Mononuclear cell (primary cell): ENCODE data around the gene NTM. TPM values are rescaled to one million over a fixed set of nuclear protein-coding genes. Genes with fewer than 3 reads are reported as not detected.

ENCODE experiments used
- H3K27me3 ChIP-seq: 2 replicates; pipeline ENCODE4 v1.6.0; 2011; ENCODE audit warnings: low read length, control low read depth; ENCODE audit not compliant: insufficient read depth
- H3K4me1 ChIP-seq: 2 replicates; pipeline ENCODE4 v1.5.1; 2011; ENCODE audit warnings: mild to moderate bottlenecking, low read length, control low read depth; ENCODE audit not compliant: insufficient read depth
- H3K4me3 ChIP-seq: 2 replicates; pipeline ENCODE4 v1.5.1; 2011; ENCODE audit warnings: mild to moderate bottlenecking, low read length, moderate library complexity
- H3K9me3 ChIP-seq: 2 replicates; pipeline ENCODE4 v1.5.1; 2011; ENCODE audit warnings: low read depth, mild to moderate bottlenecking, control low read depth, low read length
- total RNA-seq: library from RNA; depleted of rRNA; stranded (reverse); fragments of >200 nt; gene quantifications from one replicate; pipeline ENCODE4 v1.2.3, GENCODE V29; 2012

The NTM gene
- total RNA-seq, 1 donor, result not detected

GRCh38 chr11:131924457-131925201 is 554.2 kb downstream of the NTM start:
- Histone ChIP-seq H3K4me3 (no peak overlapping the region), H3K27me3 (no peaks in the 10 kb centered on the region), H3K9me3 (no peaks in the 10 kb centered on the region), H3K4me1 (no peaks in the 10 kb centered on the region)

GRCh38 chr11:131925829-131926228 is 555.4 kb downstream of the NTM start:
- no peak overlapping the region for H3K4me3 ChIP-seq
- H3K27me3 ChIP-seq, result no peaks in the 10 kb centered on the region
- H3K4me1 ChIP-seq, result no peaks in the 10 kb centered on the region
- H3K9me3 ChIP-seq, result no peaks in the 10 kb centered on the region

DNA sequence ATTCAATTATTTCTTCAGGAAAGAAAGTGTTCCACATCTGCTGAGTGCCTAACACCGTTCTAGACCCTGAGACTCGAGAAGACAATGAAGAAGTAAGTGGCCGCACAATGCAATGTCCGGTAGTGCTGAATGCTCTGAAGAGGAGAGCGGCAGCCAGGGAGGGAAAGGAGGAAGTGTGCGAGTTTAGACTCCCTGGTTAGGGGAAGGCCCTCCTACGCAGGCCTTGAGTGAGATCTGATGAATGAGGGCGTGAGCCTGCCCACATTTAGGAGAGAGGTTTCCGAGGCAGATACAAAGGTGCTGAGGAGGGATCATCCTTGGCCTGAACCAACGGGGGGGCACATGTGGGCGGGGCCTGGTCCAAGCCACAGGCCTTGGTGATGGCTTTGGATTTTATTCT is 558.6 kb downstream of the NTM start:
- H3K27me3 ChIP-seq, result no peaks in the 10 kb centered on the region
- H3K4me1 ChIP-seq, result no peaks in the 10 kb centered on the region
- H3K9me3 ChIP-seq, result no peaks in the 10 kb centered on the region
- no peak overlapping the region for H3K4me3 ChIP-seq

GRCh38 chr11:131932584-131933325 is 562.3 kb downstream of the NTM start:
- H3K4me3 ChIP-seq, result no peak overlapping the region
- no peaks in the 10 kb centered on the region for H3K9me3 ChIP-seq
- no peaks in the 10 kb centered on the region for H3K27me3 ChIP-seq
- no peaks in the 10 kb centered on the region for H3K4me1 ChIP-seq

- no peak overlapping the region for H3K4me3 ChIP-seq
- H3K9me3 ChIP-seq, result no peaks in the 10 kb centered on the region
- H3K4me1 ChIP-seq, result no peaks in the 10 kb centered on the region
- H3K27me3 ChIP-seq, result no peaks in the 10 kb centered on the region
Measured at GRCh38 chr11:131934006-131934405, 563.6 kb downstream of the NTM start.

DNA sequence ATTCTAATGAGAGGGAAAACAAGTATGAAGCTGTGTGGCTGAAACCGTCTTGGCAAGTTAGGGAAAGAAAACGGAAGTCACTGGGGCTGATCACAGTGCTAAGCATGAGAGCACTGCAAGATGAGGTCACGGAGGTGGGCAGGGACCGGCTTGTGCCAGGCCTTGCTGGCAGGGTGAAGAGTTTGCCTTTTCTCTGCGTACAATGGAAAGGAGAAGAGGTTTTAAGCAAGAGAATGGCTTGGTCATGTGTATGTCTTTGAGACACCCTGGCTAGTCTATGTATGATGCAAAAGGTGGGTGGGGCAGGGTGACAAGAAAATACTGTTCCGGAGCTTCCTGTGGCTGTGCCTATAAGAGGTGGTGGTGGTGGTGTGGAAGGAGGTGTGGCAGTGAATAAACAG is 567.9 kb downstream of the NTM start:
- Histone ChIP-seq H3K4me3 (no peak overlapping the region), H3K27me3 (no peaks in the 10 kb centered on the region), H3K4me1 (no peaks in the 10 kb centered on the region), H3K9me3 (no peaks in the 10 kb centered on the region)

GRCh38 chr11:131940126-131940525 is 569.7 kb downstream of the NTM start:
- H3K27me3 ChIP-seq, result no peaks in the 10 kb centered on the region
- no peak overlapping the region for H3K4me3 ChIP-seq
- no peaks in the 10 kb centered on the region for H3K9me3 ChIP-seq
- no peaks in the 10 kb centered on the region for H3K4me1 ChIP-seq

DNA sequence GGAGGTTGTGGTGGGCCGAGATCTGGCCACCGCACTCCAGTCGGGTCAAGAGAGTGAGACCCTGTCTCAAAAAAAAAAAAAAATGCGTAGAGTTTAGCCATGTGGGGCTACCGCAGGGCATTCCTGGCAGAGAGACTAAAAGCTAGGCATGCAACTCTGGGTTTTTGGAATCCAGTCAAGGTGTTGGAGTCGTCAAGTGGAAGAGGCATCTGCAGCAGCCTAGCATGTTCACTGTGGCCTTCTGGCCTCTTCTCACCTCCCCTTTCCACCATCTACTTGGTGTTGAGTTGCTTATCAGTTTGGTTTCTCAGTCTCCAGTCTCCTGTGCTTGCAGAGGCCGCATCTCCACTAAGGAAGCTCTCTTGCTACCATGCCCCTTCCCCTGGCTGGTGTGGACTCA is 572.5 kb downstream of the NTM start:
- no peaks in the 10 kb centered on the region for H3K27me3 ChIP-seq
- H3K9me3 ChIP-seq, result no peaks in the 10 kb centered on the region
- no peak overlapping the region for H3K4me3 ChIP-seq
- H3K4me1 ChIP-seq, result no peaks in the 10 kb centered on the region

GRCh38 chr11:131943295-131943694 is 572.9 kb downstream of the NTM start:
- H3K4me3 ChIP-seq, result no peak overlapping the region
- no peaks in the 10 kb centered on the region for H3K4me1 ChIP-seq
- H3K27me3 ChIP-seq, result no peaks in the 10 kb centered on the region
- H3K9me3 ChIP-seq, result no peaks in the 10 kb centered on the region

DNA sequence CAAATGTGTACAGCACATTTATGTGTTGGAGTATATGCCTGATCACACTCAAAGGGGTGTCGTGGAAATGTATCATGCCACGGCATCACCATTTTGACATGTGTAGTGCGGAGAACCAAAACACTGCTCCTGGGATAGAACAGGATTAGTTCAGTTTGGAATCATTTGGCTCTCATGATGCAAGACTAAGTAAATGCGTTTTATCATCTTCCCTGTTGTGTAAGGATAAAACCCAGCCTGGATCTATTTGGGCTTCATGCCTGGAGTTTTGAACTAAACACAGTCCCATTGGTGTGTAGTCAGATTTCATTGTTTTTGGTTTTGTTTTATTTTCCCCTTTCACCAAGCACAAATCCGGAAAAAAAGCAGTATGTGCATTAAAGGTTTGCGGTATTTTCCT is 574.3 kb downstream of the NTM start:
- H3K4me3 ChIP-seq, result no peak overlapping the region
- H3K9me3 ChIP-seq, result no peaks in the 10 kb centered on the region
- no peaks in the 10 kb centered on the region for H3K27me3 ChIP-seq
- H3K4me1 ChIP-seq, result no peaks in the 10 kb centered on the region

DNA sequence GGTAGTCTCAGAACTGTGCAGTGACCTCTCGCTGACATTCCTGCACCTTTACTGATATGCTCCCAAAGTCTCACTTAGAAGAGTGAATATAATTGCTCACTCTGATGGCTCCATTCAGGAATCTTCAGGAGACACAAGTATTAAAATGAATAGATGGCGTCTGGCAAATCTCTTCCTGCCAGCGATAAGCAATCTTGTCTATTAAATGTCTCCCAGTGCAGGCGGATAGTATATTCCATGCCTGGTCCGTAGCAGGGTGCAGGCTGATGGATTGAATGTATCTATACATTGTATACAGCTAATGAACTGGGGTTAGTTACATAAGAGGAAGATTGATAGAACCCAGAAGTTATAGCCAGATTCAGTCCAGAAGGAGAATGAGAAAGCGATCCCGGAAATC is 575.3 kb downstream of the NTM start:
- Histone ChIP-seq H3K4me3 (no peak overlapping the region), H3K9me3 (no peaks in the 10 kb centered on the region), H3K27me3 (no peaks in the 10 kb centered on the region), H3K4me1 (no peaks in the 10 kb centered on the region)

GRCh38 chr11:131947511-131947910 is 577.1 kb downstream of the NTM start:
- Histone ChIP-seq H3K4me1 (no peaks in the 10 kb centered on the region), H3K27me3 (no peaks in the 10 kb centered on the region), H3K9me3 (no peaks in the 10 kb centered on the region), H3K4me3 (no peak overlapping the region)

GRCh38 chr11:131951121-131951520 is 580.7 kb downstream of the NTM start:
- no peaks in the 10 kb centered on the region for H3K9me3 ChIP-seq
- H3K27me3 ChIP-seq, result no peaks in the 10 kb centered on the region

DNA sequence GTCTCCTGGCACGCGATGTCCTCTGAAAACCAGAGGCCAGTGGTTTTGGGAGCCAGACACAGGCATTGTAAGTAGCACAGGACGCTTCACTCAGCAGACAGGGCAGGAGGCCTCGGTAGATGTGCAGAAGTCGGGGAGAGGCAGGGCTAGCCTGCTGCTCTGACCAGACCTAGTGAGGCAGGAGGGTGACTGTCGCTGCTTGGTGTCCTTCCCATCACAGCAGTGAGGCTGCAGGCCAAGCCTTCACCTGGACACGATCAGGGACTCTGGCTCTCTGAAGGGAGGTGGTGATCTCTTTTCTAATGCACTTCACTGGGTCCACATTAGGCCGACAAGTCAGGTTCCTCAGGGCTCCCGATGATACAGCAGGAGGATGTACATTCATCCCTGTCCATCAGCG is 583.7 kb downstream of the NTM start:
- no peaks in the 10 kb centered on the region for H3K9me3 ChIP-seq
- no peaks in the 10 kb centered on the region for H3K27me3 ChIP-seq
- H3K4me1 ChIP-seq, result no peaks in the 10 kb centered on the region
- no peak overlapping the region for H3K4me3 ChIP-seq

More at GRCh38 chr11:131951121-131951520, 580.7 kb downstream of the NTM start:
- Histone ChIP-seq H3K4me1 (no peaks in the 10 kb centered on the region), H3K4me3 (no peak overlapping the region)

GRCh38 chr11:131955904-131956303 is 585.5 kb downstream of the NTM start:
- Histone ChIP-seq H3K9me3 (no peaks in the 10 kb centered on the region), H3K4me3 (no peak overlapping the region), H3K4me1 (no peaks in the 10 kb centered on the region), H3K27me3 (no peaks in the 10 kb centered on the region)

- no peaks in the 10 kb centered on the region for H3K9me3 ChIP-seq
- no peaks in the 10 kb centered on the region for H3K4me1 ChIP-seq
- H3K27me3 ChIP-seq, result no peaks in the 10 kb centered on the region
- no peak overlapping the region for H3K4me3 ChIP-seq
Measured at GRCh38 chr11:131957201-131957600, 586.8 kb downstream of the NTM start.
